Osteoblast (primary cell): Measurements from ENCODE around the gene SHB. TPM values are rescaled to one million over a fixed set of nuclear protein-coding genes. Genes with fewer than 3 reads are reported as not detected.
A peak's percentile ranks its signal among the peaks of the same experiment; 100 is the strongest.

Experiments
- DNase-seq: peaks from one replicate; pipeline ENCODE4 v3.0.0; 2011; ENCODE audit warnings: low spot score, mixed read lengths; ENCODE audit not compliant: insufficient read length; ENCODE audit errors: missing footprints
- H2AFZ ChIP-seq: 2 replicates; pipeline ENCODE4 v1.6.0; 2011; ENCODE audit warnings: mild to moderate bottlenecking, low read length
- H3K27ac ChIP-seq: 2 replicates; pipeline ENCODE4 v1.5.1; 2011; ENCODE audit warnings: mild to moderate bottlenecking, low read depth, low read length, moderate library complexity
- H3K27me3 ChIP-seq: 2 replicates; pipeline ENCODE4 v1.6.0; 2012; ENCODE audit warnings: mild to moderate bottlenecking, control low read depth, inconsistent platforms, low read length, moderate library complexity; ENCODE audit not compliant: insufficient read depth
- H3K36me3 ChIP-seq: 2 replicates; pipeline ENCODE4 v1.5.1; 2011; ENCODE audit warnings: mild to moderate bottlenecking, low read length, control low read depth, moderate library complexity; ENCODE audit not compliant: insufficient read depth
- H3K4me1 ChIP-seq: 2 replicates; pipeline ENCODE4 v1.5.1; 2011; ENCODE audit warnings: mild to moderate bottlenecking, low read length, control low read depth, moderate library complexity; ENCODE audit not compliant: insufficient read depth
- H3K4me2 ChIP-seq: 2 replicates; pipeline ENCODE4 v1.6.0; 2011; ENCODE audit warnings: mild to moderate bottlenecking, low read length; ENCODE audit not compliant: insufficient read depth
- H3K4me3 ChIP-seq: fragments of 200-600 bp; sonication (generic); 3 replicates; pipeline ENCODE4 v1.5.1; 2012; ENCODE audit warnings: mild to moderate bottlenecking, low read length, inconsistent platforms; ENCODE audit not compliant: insufficient read depth
- H3K79me2 ChIP-seq: 2 replicates; pipeline ENCODE4 v1.6.0; 2012; ENCODE audit warnings: mild to moderate bottlenecking, low read length, control low read depth, inconsistent platforms; ENCODE audit not compliant: insufficient read depth
- H3K9me3 ChIP-seq: 2 replicates; pipeline ENCODE4 v1.5.1; 2011; ENCODE audit warnings: low read depth, low read length, control low read depth
- H4K20me1 ChIP-seq: 2 replicates; pipeline ENCODE4 v1.6.0; 2012; ENCODE audit warnings: mild to moderate bottlenecking, low read length, control low read depth; ENCODE audit not compliant: insufficient read depth
- total RNA-seq: library from RNA; depleted of rRNA; stranded (reverse); fragments of >200 nt; gene quantifications from 2 replicates; pipeline ENCODE4 v1.2.3, GENCODE V29; 2012
- TF ChIP-seq, protein P1 (sequence below): IDR thresholded peaks from 2 replicates; pipeline ENCODE4 v1.5.1; 2011; ENCODE audit warnings: mild to moderate bottlenecking, low read depth, low read length, moderate library complexity; ENCODE audit errors: extremely low read depth

Gene SHB
- total RNA-seq, 1 donor: 9.4 TPM

DNA sequence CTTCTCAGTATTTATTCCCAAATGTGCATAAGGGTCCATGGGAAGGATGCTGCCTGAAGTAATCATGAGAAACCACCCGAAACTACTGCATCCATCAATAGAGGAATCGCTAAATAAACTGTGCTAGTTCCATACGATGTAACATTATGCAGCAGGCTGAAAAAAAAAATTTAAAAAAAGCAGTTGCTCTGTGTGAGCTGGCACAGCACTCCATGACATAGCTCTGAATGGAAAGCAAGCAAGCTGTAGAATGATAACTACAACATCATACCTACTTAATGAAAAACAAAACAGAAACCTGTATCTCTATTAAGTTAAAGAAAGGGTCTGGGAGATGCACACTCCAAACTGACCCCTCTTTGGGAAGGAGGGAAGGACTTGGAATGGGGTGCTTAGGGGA lies 49.3 kb downstream of the SHB start:
- DNase-seq: peak; percentile 59
- Histone ChIP-seq H3K27ac (peak overlapping the region; percentile 85), H3K36me3 (peaks cover 5% of the 10 kb centered on the region), H3K9me3 (no peaks in the 10 kb centered on the region), H4K20me1 (peaks cover 8% of the 10 kb centered on the region), H3K4me3 (no peak overlapping the region), H3K27me3 (no peaks in the 10 kb centered on the region), H2AFZ (no peak overlapping the region), H3K4me1 (peaks cover 66% of the 10 kb centered on the region), H3K4me2 (peak overlapping the region; percentile 46), H3K79me2 (peaks cover 53% of the 10 kb centered on the region)
- TF ChIP-seq, protein P1, sequence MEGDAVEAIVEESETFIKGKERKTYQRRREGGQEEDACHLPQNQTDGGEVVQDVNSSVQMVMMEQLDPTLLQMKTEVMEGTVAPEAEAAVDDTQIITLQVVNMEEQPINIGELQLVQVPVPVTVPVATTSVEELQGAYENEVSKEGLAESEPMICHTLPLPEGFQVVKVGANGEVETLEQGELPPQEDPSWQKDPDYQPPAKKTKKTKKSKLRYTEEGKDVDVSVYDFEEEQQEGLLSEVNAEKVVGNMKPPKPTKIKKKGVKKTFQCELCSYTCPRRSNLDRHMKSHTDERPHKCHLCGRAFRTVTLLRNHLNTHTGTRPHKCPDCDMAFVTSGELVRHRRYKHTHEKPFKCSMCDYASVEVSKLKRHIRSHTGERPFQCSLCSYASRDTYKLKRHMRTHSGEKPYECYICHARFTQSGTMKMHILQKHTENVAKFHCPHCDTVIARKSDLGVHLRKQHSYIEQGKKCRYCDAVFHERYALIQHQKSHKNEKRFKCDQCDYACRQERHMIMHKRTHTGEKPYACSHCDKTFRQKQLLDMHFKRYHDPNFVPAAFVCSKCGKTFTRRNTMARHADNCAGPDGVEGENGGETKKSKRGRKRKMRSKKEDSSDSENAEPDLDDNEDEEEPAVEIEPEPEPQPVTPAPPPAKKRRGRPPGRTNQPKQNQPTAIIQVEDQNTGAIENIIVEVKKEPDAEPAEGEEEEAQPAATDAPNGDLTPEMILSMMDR: no peak

DNA sequence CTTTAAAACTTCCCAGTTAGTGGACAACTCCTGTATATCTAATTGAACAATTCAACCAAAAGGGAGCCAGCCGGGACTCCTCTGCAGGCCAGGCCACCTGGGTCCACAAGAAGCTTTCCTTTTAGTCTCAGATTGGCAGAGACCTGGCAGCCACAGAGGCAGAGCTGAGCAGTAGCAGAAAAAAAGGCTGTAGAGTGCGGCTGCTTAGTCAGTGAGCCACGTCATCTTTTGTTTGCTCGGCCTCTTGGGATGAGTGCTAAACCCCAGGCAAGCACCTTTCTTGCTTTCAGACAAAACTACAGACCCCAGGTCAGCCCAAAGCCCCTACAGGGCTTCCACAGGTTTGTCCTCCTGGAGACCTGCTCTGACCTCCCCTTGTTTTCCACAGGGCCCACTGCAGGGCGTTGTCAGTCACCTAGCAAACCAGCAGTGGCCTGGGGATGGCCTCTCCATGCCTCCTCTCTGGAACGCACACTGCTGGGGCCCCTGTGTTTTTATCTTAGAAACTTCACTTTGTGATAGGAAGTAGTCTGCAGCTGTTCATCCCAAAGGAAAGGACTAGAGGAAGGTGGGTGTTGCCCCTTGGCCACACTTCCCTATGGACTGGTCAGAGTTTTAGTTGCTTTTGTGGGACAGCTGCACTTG lies 49.9 kb downstream of the SHB start:
- H3K4me3 ChIP-seq: no peak overlapping the region
- H2AFZ ChIP-seq: no peak overlapping the region
- peaks cover 51% of the 10 kb centered on the region for H3K79me2 ChIP-seq

DNA sequence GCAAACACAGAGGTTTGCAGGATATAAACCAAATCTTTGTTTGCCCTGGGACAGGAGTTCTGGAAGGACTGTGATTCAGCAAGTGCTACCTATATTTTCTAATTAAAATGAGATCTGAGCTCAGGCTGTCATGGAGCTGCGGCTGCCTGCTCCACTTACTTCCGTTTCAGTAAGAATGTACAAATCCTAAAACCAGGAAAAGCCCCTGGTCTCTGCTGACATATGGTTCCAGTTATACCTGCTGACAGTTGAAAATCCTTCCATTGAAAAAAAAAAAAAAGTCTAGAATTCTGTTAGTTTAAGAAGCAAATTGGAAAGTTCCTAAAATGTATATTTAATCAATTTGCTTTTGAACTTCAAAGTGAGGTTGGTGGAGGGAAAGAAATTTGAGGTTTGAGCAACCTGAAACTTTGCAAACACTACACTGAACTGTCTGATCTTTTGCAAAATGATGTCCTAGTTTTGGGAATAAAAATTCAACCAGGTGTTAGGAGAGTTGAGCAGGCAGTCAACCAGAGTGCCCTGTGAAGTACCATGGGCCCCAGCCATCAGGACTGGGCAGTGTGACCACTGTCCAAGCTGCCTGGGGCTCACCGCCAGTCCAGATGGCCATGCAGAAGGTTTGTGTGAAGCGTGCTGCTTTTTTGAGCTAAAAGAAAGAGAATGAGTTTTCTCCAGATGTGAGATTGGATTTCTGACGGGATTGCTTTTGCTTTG lies 50.6 kb downstream of the SHB start:
- Histone ChIP-seq H3K9me3 (no peaks in the 10 kb centered on the region), H4K20me1 (peaks cover 8% of the 10 kb centered on the region), H3K36me3 (peaks cover 5% of the 10 kb centered on the region), H3K4me2 (peak overlapping the region; percentile 46), H3K27me3 (no peaks in the 10 kb centered on the region), H2AFZ (no peak overlapping the region), H3K79me2 (peaks cover 46% of the 10 kb centered on the region), H3K4me3 (no peak overlapping the region), H3K27ac (peak overlapping the region; percentile 85), H3K4me1 (peaks cover 53% of the 10 kb centered on the region)
- TF ChIP-seq, protein P1: no peak
- DNase-seq: peak; percentile 22

More for the DNA sequence above, 49.9 kb downstream of the SHB start:
- H3K27me3 ChIP-seq: no peaks in the 10 kb centered on the region
- H4K20me1 ChIP-seq: peaks cover 8% of the 10 kb centered on the region
- peak overlapping the region; percentile 85 for H3K27ac ChIP-seq
- peaks cover 59% of the 10 kb centered on the region for H3K4me1 ChIP-seq
- H3K4me2 ChIP-seq: peak overlapping the region; percentile 46
- TF ChIP-seq, protein P1: no peak
- no peaks in the 10 kb centered on the region for H3K9me3 ChIP-seq
- H3K36me3 ChIP-seq: peaks cover 5% of the 10 kb centered on the region
- DNase-seq: peak; percentile 91

DNA sequence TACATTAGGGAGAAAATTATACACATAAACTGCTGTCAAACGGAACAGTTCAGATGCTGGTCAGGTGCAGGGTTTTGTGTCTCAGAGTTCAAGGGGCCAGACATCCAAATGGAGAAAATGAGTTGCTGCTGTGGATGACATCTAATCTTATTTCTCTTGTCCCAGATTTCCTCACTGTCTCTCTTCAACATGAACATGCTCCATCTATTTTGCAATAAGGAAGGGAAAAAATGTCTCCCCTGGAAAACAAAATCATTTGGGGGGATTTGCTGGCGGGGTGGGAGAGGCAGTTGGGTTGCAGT lies 51.2 kb downstream of the SHB start:
- Histone ChIP-seq H3K4me2 (peak overlapping the region; percentile 56), H3K27me3 (no peaks in the 10 kb centered on the region), H3K4me1 (peaks cover 50% of the 10 kb centered on the region), H3K79me2 (peaks cover 40% of the 10 kb centered on the region), H3K27ac (peak overlapping the region; percentile 72), H3K36me3 (peaks cover 8% of the 10 kb centered on the region), H4K20me1 (peaks cover 8% of the 10 kb centered on the region), H3K9me3 (no peaks in the 10 kb centered on the region), H3K4me3 (no peak overlapping the region), H2AFZ (no peak overlapping the region)
- DNase-seq: peak; percentile 58
- TF ChIP-seq, protein P1: no peak
